NK-92 (cell line): ENCODE data around the gene ZNF106.

ENCODE experiments used
- DNase-seq: peaks from one replicate; lab custom pipeline; 2025; ENCODE audit not compliant: unreplicated experiment; lab: John Stamatoyannopoulos, UW

Gene ZNF106

GRCh38 chr15:42373274-42373673, 117.7 kb downstream of the ZNF106 start:
- no peak for DNase-seq

GRCh38 chr15:42371096-42371495, 119.8 kb downstream of the ZNF106 start:
- no peak for DNase-seq

GRCh38 chr15:42368096-42368495, 122.8 kb downstream of the ZNF106 start:
- no peak for DNase-seq

GRCh38 chr15:42367041-42367440, 123.9 kb downstream of the ZNF106 start:
- no peak for DNase-seq

GRCh38 chr15:42365921-42366550, 124.9 kb downstream of the ZNF106 start:
- DNase-seq, result no peak

- no peak for DNase-seq
Measured at GRCh38 chr15:42364529-42364928, 126.4 kb downstream of the ZNF106 start.

- DNase-seq, result no peak
Measured at GRCh38 chr15:42363942-42364341, 127.0 kb downstream of the ZNF106 start.

GRCh38 chr15:42363487-42363886, 127.5 kb downstream of the ZNF106 start:
- no peak for DNase-seq
